DND-41 (cell line): ENCODE data around the gene KIAA1671.

ENCODE experiments used
- ATAC-seq: fragments of 200-7000 bp; cut with Tn5 transposase; 3 replicates; pipeline ENCODE4 v1.9.1; 2021; ENCODE audit warnings: low read depth; ENCODE audit not compliant: insufficient read depth
- DNase-seq: peaks from one replicate; pipeline ENCODE4 v3.0.0-alpha.2; 2020
- H2AFZ ChIP-seq: 2 replicates; pipeline ENCODE4 v1.6.0; 2012; ENCODE audit warnings: low read depth, low read length
- H3K27ac ChIP-seq: 2 replicates; pipeline ENCODE4 v1.5.1; 2012; ENCODE audit warnings: low read length, inconsistent platforms
- H3K27me3 ChIP-seq: fragments of 200-600 bp; sonication (generic); 2 replicates; pipeline ENCODE4 v1.6.0; 2012; ENCODE audit warnings: low read length, mild to moderate bottlenecking, inconsistent platforms; ENCODE audit not compliant: insufficient read depth, poor library complexity
- H3K36me3 ChIP-seq: 2 replicates; pipeline ENCODE4 v1.5.1; 2012; ENCODE audit warnings: low read length, inconsistent platforms; ENCODE audit not compliant: insufficient read depth
- H3K4me1 ChIP-seq: 2 replicates; pipeline ENCODE4 v1.5.1; 2012; ENCODE audit warnings: mild to moderate bottlenecking, low read length; ENCODE audit not compliant: insufficient read depth
- H3K4me2 ChIP-seq: 2 replicates; pipeline ENCODE4 v1.6.0; 2012; ENCODE audit warnings: mild to moderate bottlenecking, moderate library complexity, low read length, inconsistent platforms; ENCODE audit not compliant: insufficient read depth
- H3K4me3 ChIP-seq, 2 experiments: fragments of 200-600 bp in 1 of 2; shearing (Covaris generic) in 1 of 2; 2 replicates each; pipeline ENCODE4 v1.5.1; 2012 to 2016; ENCODE audit warnings: inconsistent platforms in 2 of 2, low read length in 2 of 2, mild to moderate bottlenecking in 2 of 2, low read depth in 1 of 2, moderate library complexity in 1 of 2
- H3K79me2 ChIP-seq: 2 replicates; pipeline ENCODE4 v1.6.0; 2012; ENCODE audit warnings: low read length, inconsistent platforms; ENCODE audit not compliant: insufficient read depth
- H3K9ac ChIP-seq: 2 replicates; pipeline ENCODE4 v1.6.0; 2012; ENCODE audit warnings: low read depth, mild to moderate bottlenecking, inconsistent platforms, low read length, moderate library complexity
- H3K9me3 ChIP-seq: 2 replicates; pipeline ENCODE4 v1.5.1; 2012; ENCODE audit warnings: low read length, moderate library complexity, mild to moderate bottlenecking, inconsistent platforms; ENCODE audit not compliant: insufficient read depth, severe bottlenecking
- H4K20me1 ChIP-seq: 2 replicates; pipeline ENCODE4 v1.6.0; 2012; ENCODE audit warnings: low read length; ENCODE audit not compliant: insufficient read depth
- EZH2 ChIP-seq: IDR thresholded peaks from 3 replicates; pipeline ENCODE4 v1.6.1; 2012; ENCODE audit warnings: borderline replicate concordance, low read depth, mild to moderate bottlenecking, moderate library complexity, low read length, inconsistent platforms; ENCODE audit not compliant: severe bottlenecking
- TF ChIP-seq, protein P1 (sequence below): IDR thresholded peaks from 2 replicates; pipeline ENCODE4 v1.5.1; 2012; ENCODE audit warnings: borderline replicate concordance, low read length, moderate library complexity, mild to moderate bottlenecking; ENCODE audit not compliant: poor library complexity, severe bottlenecking; ENCODE audit errors: extremely low read depth

Gene KIAA1671

GRCh38 chr22:25146307-25146706 lies 193.8 kb downstream of the KIAA1671 start:
- Histone ChIP-seq H3K9me3 (no peaks in the 10 kb centered on the region), H3K36me3 (no peaks in the 10 kb centered on the region), H3K27me3 (no peaks in the 10 kb centered on the region), H3K79me2 (no peaks in the 10 kb centered on the region), H3K4me3 (no peak overlapping the region), H3K4me1 (no peaks in the 10 kb centered on the region), H2AFZ (no peak overlapping the region), H4K20me1 (no peaks in the 10 kb centered on the region), H3K9ac (no peak overlapping the region), H3K4me2 (no peak overlapping the region), H3K27ac (no peak overlapping the region)
- DNase-seq: no peak
- TF ChIP-seq EZH2: no peak
- TF ChIP-seq, protein P1, sequence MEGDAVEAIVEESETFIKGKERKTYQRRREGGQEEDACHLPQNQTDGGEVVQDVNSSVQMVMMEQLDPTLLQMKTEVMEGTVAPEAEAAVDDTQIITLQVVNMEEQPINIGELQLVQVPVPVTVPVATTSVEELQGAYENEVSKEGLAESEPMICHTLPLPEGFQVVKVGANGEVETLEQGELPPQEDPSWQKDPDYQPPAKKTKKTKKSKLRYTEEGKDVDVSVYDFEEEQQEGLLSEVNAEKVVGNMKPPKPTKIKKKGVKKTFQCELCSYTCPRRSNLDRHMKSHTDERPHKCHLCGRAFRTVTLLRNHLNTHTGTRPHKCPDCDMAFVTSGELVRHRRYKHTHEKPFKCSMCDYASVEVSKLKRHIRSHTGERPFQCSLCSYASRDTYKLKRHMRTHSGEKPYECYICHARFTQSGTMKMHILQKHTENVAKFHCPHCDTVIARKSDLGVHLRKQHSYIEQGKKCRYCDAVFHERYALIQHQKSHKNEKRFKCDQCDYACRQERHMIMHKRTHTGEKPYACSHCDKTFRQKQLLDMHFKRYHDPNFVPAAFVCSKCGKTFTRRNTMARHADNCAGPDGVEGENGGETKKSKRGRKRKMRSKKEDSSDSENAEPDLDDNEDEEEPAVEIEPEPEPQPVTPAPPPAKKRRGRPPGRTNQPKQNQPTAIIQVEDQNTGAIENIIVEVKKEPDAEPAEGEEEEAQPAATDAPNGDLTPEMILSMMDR: no peak
- ATAC-seq: no peak

DNA sequence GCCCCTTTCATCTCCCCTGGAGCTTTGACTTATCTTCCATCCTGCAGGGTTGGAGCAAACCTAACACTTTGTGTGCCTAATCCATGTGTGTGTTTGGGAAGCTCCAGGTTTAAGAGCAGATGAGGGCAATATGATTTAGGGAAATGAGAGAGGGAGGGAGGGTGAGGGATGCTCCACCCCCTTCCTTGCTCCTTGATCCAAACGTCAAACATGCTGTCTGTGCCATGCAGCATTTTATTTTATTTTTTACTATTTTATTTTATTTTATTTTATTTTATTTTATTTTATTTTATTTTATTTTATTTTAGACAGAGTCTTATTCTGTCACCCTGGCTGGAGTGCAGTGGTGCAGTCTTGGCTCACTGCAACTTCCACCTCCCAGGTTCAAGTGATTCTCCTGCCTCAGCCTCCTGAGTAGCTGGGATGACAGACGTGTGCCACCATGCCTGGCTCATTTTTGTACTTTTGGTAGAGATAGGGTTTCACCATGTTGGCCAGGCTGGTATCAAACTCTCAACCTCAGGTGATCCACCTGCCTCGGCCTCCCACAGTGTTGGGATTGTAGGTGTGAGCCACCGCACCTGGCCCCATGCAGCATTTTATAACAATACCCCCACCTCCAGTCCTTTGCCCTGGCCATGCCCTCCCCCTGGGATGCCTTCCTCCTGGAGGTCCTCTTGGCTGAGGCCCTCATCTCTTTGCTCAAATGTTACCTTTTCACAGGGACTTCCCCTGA lies 194.6 kb downstream of the KIAA1671 start:
- Histone ChIP-seq H2AFZ (no peak overlapping the region), H3K4me3 (no peak overlapping the region), H3K27me3 (no peaks in the 10 kb centered on the region), H3K79me2 (no peaks in the 10 kb centered on the region), H4K20me1 (no peaks in the 10 kb centered on the region), H3K9me3 (no peaks in the 10 kb centered on the region), H3K9ac (no peak overlapping the region), H3K27ac (no peak overlapping the region), H3K4me2 (no peak overlapping the region), H3K36me3 (no peaks in the 10 kb centered on the region), H3K4me1 (no peaks in the 10 kb centered on the region)
- ATAC-seq: no peak
- DNase-seq: no peak
- no peak for TF ChIP-seq EZH2
- TF ChIP-seq, protein P1: no peak

GRCh38 chr22:25147642-25147928 lies 195.1 kb downstream of the KIAA1671 start:
- Histone ChIP-seq H3K27me3 (no peaks in the 10 kb centered on the region), H3K79me2 (no peaks in the 10 kb centered on the region), H3K4me1 (no peaks in the 10 kb centered on the region), H3K9ac (no peak overlapping the region), H4K20me1 (no peaks in the 10 kb centered on the region), H3K36me3 (no peaks in the 10 kb centered on the region), H2AFZ (no peak overlapping the region), H3K4me3 (no peak overlapping the region), H3K27ac (no peak overlapping the region), H3K4me2 (no peak overlapping the region), H3K9me3 (no peaks in the 10 kb centered on the region)
- DNase-seq: no peak
- no peak for ATAC-seq
- TF ChIP-seq EZH2: no peak
- TF ChIP-seq, protein P1: no peak
